Measurements from ENCODE around the gene PPP1R1C.

PPP1R1C gene, protein sequence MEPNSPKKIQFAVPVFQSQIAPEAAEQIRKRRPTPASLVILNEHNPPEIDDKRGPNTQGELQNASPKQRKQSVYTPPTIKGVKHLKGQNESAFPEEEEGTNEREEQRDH

DNA sequence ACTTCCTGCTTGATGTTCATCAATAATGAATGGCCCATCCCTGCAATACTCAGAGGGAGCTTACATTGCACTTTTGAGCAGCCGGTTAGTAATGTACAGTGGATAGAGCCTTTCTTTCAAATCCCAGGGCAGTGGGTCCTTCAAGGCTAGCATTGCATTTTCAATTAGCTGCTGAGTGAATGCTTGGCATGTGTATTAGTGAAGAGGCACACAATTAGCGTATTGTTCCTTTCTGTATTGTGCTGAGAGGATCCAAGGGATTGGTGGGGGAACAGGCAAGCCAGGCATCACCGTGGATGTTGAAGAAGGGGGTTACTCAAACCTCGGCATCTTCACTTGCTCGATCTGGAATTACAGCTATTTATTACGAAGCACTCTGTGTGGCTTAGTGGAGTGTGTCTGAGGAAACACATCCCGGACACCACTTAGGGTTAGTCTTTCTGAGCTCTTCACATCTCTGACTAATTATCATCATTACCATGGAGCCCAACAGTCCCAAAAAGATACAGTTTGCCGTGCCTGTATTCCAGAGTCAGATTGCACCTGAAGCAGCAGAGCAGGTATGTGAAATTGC, at the start of gene PPP1R1C:
Gene PPP1R1C, plus strand, starts transcription at position 222 of the 574 bp plus-strand sequence. Its CDS starts 258 bp downstream, at position 480.
- H3K4me3 ChIP-seq: peak within 1 kb of the TSS; percentile 18
- H3K27ac ChIP-seq: peak within 1 kb of the TSS in 1 of 2 donors; percentile 47
- no peak for DNase-seq (ENCODE audit: low spot score)
- TF ChIP-seq, protein P1, sequence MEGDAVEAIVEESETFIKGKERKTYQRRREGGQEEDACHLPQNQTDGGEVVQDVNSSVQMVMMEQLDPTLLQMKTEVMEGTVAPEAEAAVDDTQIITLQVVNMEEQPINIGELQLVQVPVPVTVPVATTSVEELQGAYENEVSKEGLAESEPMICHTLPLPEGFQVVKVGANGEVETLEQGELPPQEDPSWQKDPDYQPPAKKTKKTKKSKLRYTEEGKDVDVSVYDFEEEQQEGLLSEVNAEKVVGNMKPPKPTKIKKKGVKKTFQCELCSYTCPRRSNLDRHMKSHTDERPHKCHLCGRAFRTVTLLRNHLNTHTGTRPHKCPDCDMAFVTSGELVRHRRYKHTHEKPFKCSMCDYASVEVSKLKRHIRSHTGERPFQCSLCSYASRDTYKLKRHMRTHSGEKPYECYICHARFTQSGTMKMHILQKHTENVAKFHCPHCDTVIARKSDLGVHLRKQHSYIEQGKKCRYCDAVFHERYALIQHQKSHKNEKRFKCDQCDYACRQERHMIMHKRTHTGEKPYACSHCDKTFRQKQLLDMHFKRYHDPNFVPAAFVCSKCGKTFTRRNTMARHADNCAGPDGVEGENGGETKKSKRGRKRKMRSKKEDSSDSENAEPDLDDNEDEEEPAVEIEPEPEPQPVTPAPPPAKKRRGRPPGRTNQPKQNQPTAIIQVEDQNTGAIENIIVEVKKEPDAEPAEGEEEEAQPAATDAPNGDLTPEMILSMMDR (IDR thresholded peaks at IDR 0.05): no peak

DNA sequence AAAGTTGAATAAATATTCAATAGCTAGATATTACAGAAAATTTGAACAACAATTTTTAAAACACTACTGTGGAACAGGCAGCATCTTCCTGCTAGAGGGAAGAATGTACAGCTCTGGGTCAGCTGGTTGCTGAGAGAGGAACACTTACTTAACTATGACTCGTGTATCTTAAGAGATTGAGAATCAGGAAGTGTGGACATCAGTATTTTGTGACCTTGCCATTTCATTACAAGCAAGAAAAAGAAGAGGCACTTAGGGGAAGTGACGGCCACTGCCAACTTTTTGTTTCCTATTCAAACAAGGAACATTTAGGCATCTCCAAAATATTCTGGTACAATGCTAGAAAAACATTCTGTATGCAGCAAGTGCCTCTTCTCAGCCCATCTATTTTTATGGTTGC, 48.2 kb upstream of the PPP1R1C start:
- no peak for DNase-seq (ENCODE audit: low spot score)
- TF ChIP-seq, protein P1 (IDR thresholded peaks at IDR 0.05): no peak
- H3K27ac ChIP-seq: no peak overlapping the region
- H3K4me3 ChIP-seq: no peak overlapping the region

DNA sequence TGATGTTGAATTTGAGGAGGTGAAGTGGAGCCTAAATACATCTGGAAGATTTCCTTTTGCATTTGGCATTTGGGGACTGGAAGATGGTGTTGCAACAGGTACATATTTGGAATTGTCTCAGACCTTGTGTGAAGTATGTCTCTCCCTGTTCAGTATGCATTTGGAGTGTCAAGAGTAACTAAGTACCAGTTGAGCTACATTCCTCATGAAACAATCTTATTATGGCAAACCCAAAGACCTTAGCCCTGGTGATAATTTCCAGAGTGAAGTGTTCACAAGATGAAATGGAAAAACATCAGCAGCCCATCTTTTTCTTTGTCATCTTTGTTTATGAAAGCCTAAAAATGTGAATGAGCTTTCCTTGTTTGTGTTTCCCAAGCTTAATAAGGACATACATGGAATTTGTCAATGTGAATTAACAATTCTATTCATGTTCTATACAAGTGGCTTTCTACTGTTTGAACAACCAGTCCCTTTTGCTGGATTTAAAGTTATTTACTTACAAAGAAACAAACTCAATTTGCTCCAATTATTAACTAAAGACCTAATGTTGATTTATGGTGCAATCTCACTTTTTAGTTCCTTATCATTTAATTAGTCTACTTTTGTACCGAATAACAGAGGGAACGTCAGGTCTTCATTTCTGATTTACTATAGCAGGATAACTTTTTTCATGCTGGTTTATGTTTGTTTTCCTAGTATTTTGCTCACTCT, 42.1 kb upstream of the PPP1R1C start:
- TF ChIP-seq, protein P1 (IDR thresholded peaks at IDR 0.05): no peak
- Histone ChIP-seq H3K27ac (no peak overlapping the region), H3K4me3 (no peak overlapping the region)
- DNase-seq (ENCODE audit: low spot score): no peak

DNA sequence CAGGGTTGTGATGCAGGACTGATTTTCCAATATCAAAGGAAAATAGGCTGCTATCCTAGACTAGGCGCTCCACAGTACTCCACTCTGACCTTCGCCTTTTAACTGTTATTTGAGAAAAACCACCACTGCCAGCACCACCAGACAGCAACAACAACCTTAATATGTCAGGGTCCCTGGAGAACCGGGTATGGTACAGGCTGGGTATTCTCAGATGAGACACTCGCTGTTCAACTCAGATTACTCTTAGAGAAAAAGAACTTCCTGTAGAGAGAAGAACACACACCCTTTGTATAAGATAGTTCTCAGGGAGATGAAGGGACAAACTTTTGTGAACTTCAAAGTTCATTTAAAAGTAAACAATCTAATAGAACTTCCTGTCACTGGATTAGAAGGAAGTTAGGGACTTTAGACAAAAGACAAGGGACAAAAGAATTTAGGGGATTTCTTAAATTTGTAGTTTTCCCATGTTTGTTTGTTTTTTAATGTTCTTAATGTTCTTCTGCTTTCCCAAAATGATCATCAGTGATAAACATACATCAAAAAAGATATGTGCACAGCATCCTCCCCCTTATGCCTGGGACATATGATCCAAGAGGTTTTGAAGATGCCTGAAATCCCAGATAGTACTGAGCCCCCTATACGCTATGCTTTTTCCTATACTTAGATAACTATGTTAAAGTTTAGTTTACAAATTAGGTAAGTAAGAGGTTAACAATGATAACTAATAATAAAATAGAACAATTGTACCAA, 41.3 kb upstream of the PPP1R1C start:
- TF ChIP-seq, protein P1 (IDR thresholded peaks at IDR 0.05): no peak
- no peak for DNase-seq (ENCODE audit: low spot score)
- no peak overlapping the region for H3K27ac ChIP-seq
- no peak overlapping the region for H3K4me3 ChIP-seq

DNA sequence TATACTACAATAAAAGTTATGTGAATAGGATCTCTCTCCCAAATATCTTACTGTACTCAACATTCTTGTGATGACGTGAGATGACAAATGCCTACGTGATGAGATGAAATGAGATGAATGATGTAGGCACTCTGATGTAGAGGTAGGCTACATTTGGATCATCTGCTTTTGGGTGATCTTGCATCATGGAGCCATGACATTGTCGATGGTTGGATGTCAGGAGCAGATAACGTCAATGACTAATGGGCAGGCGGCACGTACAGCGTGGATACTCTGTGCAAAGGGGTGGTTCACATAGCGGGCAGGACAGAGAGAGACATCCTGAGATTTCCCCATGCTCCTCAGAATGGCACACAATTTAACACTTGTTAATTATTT, 40.8 kb upstream of the PPP1R1C start:
- no peak overlapping the region for H3K27ac ChIP-seq
- no peak for DNase-seq (ENCODE audit: low spot score)
- TF ChIP-seq, protein P1 (IDR thresholded peaks at IDR 0.05): no peak
- no peak overlapping the region for H3K4me3 ChIP-seq

DNA sequence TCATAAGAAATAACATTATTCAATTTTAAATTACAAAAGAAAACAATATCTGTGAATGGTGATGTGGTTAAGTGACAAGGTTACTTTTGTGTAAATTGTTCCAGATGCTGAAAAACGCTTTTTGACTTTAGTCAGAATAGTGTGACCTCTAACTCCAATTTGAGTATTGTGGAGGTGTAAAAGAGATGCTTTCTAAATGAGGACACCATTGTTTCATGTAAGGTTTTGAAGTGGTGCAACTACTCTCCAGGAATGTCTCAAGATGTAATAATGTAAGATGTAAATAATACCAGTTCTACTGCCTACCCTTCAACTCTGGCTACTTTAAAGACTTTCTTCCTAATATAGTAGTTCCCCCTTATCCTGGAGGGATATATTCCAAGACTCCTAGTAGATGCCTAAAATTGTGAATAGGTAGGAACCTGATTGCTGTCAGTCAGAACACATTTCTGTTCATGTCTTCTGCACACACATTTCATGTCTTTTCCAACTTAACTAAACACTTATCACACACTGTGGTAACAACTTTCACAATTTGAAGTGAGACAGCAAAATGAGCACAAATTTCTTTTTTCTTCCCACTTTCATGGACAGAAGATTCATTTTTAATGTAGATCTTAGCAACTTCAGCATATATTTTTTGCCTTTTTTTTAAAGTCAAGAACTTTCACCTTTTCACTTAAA, 39.1 kb upstream of the PPP1R1C start:
- H3K4me3 ChIP-seq: no peak overlapping the region
- DNase-seq (ENCODE audit: low spot score): no peak
- no peak overlapping the region for H3K27ac ChIP-seq
- TF ChIP-seq, protein P1 (IDR thresholded peaks at IDR 0.05): no peak

All from coronary artery (tissue), 2 donors.